Measurements from ENCODE around the gene ZNF621. TPM values are rescaled to one million over a fixed set of nuclear protein-coding genes. Genes with fewer than 3 reads are reported as not detected.

The ZNF621 gene
- total RNA-seq, 1 experiment from 2014 or later: 26.2 TPM

DNA sequence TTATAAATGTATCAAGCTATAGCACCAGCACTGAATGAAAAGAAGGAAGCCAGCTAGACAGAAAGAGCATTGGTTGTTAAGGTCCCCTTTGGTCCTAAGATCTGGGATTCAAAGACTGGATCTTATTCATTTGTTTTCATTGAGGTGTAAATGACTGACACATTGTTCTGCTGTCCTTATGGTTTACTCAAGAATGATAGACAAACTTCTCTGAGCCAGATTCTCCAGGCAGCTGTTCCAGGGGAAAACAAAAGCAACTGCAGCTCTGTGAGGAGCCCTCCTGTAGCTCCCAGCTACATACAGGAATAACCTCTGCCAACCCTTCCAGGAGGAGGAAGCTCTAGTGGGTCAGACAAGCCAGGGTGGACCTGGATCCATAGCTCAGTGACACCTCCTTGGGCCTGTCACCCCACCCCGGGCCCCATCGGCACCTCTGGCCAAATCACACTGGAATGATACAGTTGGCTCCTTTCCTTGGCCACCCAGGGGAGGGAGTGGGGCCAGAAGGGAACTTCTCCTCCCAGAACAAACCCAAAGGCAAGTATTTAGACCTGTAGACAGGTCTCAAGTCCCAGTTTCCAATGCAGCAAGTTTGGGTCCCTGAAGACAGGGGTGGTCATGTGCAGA lies 57.8 kb downstream of the ZNF621 start:
- CTCF ChIA-PET: interaction anchor here (0.6 kb wide), 1 partner anchor 557 kb away, joined by 3 read pairs; no protein-coding TSS in a partner anchor

DNA sequence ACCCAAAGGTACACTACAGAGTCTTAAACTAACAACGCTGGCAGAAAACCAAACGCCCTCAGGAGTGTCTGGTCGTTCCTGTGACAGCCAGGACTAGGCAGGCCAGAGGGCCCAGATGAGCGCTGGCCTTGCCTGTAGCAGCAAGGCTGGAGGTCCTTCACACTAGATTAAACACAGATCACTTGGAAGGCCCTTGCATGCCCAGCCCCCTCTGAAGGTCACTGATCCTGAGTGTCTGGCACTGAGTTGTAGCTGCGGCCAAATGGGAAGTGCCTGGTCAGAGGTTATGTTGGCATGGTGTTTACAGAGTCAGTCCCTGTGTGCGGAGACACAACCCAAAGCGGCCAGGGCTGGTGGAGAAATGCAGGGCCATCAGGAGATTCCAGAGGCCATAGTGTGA lies 58.9 kb downstream of the ZNF621 start:
- BruUV-seq (replicated peaks): no TSS peak
- no peaks in the 10 kb centered on the region for H3K9me2 ChIP-seq (ENCODE audit: insufficient read depth)
- H3K27ac ChIP-seq: no peak overlapping the region
- H2AFZ ChIP-seq: no peak overlapping the region
- no peaks in the 10 kb centered on the region for H3K79me2 ChIP-seq (ENCODE audit: low read depth)
- H3K36me3 ChIP-seq (ENCODE audit: low read depth): no peaks in the 10 kb centered on the region
- no peak overlapping the region for H3K4me3 ChIP-seq
- CTCF ChIA-PET: interaction anchor here (0.6 kb wide), 2 partner anchors 126 to 265 kb away, joined by 4 to 15 read pairs; no protein-coding TSS in a partner anchor
- H3K9me3 ChIP-seq (ENCODE audit: insufficient read depth, low read depth): no peaks in the 10 kb centered on the region
- DNase-seq: no peak
- no peak for TF ChIP-seq EZH2 (IDR thresholded peaks at IDR 0.05; ENCODE audit: low read depth)
- TF ChIP-seq, protein P1, sequence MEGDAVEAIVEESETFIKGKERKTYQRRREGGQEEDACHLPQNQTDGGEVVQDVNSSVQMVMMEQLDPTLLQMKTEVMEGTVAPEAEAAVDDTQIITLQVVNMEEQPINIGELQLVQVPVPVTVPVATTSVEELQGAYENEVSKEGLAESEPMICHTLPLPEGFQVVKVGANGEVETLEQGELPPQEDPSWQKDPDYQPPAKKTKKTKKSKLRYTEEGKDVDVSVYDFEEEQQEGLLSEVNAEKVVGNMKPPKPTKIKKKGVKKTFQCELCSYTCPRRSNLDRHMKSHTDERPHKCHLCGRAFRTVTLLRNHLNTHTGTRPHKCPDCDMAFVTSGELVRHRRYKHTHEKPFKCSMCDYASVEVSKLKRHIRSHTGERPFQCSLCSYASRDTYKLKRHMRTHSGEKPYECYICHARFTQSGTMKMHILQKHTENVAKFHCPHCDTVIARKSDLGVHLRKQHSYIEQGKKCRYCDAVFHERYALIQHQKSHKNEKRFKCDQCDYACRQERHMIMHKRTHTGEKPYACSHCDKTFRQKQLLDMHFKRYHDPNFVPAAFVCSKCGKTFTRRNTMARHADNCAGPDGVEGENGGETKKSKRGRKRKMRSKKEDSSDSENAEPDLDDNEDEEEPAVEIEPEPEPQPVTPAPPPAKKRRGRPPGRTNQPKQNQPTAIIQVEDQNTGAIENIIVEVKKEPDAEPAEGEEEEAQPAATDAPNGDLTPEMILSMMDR (conservative IDR thresholded peaks at IDR 0.05): no peak
- no peak overlapping the region for H3K4me2 ChIP-seq
- H3F3A ChIP-seq (ENCODE audit: insufficient read depth, low read depth): no peaks in the 10 kb centered on the region
- no peaks in the 10 kb centered on the region for H3K27me3 ChIP-seq (ENCODE audit: insufficient read depth, low read depth)
- H4K20me1 ChIP-seq (ENCODE audit: insufficient read depth): no peaks in the 10 kb centered on the region
- intact Hi-C loops (cut with micrococcal nuclease; ENCODE audit: unreplicated experiment): loop anchor here (1.0 to 10.0 kb wide), 7 partner anchors 141 to 1631 kb away; partner anchors contain the start of genes CTNNB1 and TRAK1
- POLR2A ChIA-PET (ENCODE audit: unreplicated experiment): no interaction called here
- no peaks in the 10 kb centered on the region for H3K4me1 ChIP-seq (replicated peaks; ENCODE audit: insufficient read depth)

More for the DNA sequence above, 57.8 kb downstream of the ZNF621 start:
- H3K4me2 ChIP-seq: no peak overlapping the region
- H3K79me2 ChIP-seq (ENCODE audit: low read depth): no peaks in the 10 kb centered on the region
- no peak for DNase-seq
- no peaks in the 10 kb centered on the region for H3K9me2 ChIP-seq (ENCODE audit: insufficient read depth)
- no peak for TF ChIP-seq EZH2 (IDR thresholded peaks at IDR 0.05; ENCODE audit: low read depth)
- TF ChIP-seq, protein P1 (conservative IDR thresholded peaks at IDR 0.05): no peak
- no peaks in the 10 kb centered on the region for H4K20me1 ChIP-seq (ENCODE audit: insufficient read depth)
- H3K9me3 ChIP-seq (ENCODE audit: insufficient read depth, low read depth): no peaks in the 10 kb centered on the region
- no peaks in the 10 kb centered on the region for H3K36me3 ChIP-seq (ENCODE audit: low read depth)
- no peaks in the 10 kb centered on the region for H3K4me1 ChIP-seq (replicated peaks; ENCODE audit: insufficient read depth)
- no peaks in the 10 kb centered on the region for H3F3A ChIP-seq (ENCODE audit: insufficient read depth, low read depth)
- POLR2A ChIA-PET (ENCODE audit: unreplicated experiment): no interaction called here
- H3K27me3 ChIP-seq (ENCODE audit: insufficient read depth, low read depth): no peaks in the 10 kb centered on the region
- no peak overlapping the region for H3K4me3 ChIP-seq
- no TSS peak for BruUV-seq (replicated peaks)
- intact Hi-C loops (cut with micrococcal nuclease; ENCODE audit: unreplicated experiment): loop anchor here (5.0 to 10.0 kb wide), 5 partner anchors 142 to 1632 kb away; partner anchors contain the start of genes CTNNB1 and TRAK1
- H3K27ac ChIP-seq: no peak overlapping the region
- no peak overlapping the region for H2AFZ ChIP-seq

DNA sequence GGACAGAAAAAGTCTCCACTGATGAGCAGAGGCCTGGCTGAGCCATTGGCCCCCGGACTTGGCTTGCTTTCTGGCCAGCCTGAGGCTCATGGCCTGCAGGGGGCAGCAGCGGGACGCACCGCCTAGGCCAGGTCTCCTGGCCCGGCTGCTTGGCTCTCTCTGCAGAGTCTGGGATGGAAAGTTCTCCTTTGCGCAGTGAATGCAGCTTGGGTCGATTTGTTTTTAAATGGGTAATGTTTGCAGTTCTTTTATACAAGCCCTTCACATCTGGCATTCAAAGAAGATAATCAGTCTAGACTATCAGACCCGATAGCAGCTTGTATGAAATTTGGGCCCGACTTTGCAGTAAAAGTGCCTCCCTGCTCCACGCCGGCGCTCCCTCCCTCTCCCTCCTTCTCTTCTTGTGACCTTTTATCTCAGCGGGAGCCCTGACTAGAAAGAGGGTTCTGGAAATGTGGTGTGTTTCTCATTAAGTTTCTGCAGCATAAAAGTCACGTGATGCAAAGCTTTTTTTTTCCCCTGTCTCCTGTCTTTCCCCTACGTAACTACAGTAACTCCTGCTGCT lies 59.9 kb downstream of the ZNF621 start:
- no peaks in the 10 kb centered on the region for H3K9me3 ChIP-seq (ENCODE audit: insufficient read depth, low read depth)
- no peak for TF ChIP-seq EZH2 (IDR thresholded peaks at IDR 0.05; ENCODE audit: low read depth)
- TF ChIP-seq, protein P1 (conservative IDR thresholded peaks at IDR 0.05): peak; percentile 90
- H3K36me3 ChIP-seq (ENCODE audit: low read depth): no peaks in the 10 kb centered on the region
- H3K9me2 ChIP-seq (ENCODE audit: insufficient read depth): no peaks in the 10 kb centered on the region
- H3K4me1 ChIP-seq (replicated peaks; ENCODE audit: insufficient read depth): no peaks in the 10 kb centered on the region
- intact Hi-C loops (cut with micrococcal nuclease; ENCODE audit: unreplicated experiment): loop anchor here (1.0 to 10.0 kb wide), 7 partner anchors 140 to 1630 kb away; partner anchors contain the start of genes CTNNB1 and TRAK1
- no peak overlapping the region for H2AFZ ChIP-seq
- BruUV-seq (replicated peaks): no TSS peak
- POLR2A ChIA-PET (ENCODE audit: unreplicated experiment): no interaction called here
- H3F3A ChIP-seq (ENCODE audit: insufficient read depth, low read depth): no peaks in the 10 kb centered on the region
- H3K27ac ChIP-seq: no peak overlapping the region
- H3K27me3 ChIP-seq (ENCODE audit: insufficient read depth, low read depth): no peaks in the 10 kb centered on the region
- no peak overlapping the region for H3K4me2 ChIP-seq
- peak in 1 of 2 experiments; percentile 71 for DNase-seq
- CTCF ChIA-PET: interaction anchor here (0.6 to 0.8 kb wide), 2 partner anchors 127 to 641 kb away, joined by 4 to 15 read pairs; no protein-coding TSS in a partner anchor
- no peaks in the 10 kb centered on the region for H4K20me1 ChIP-seq (ENCODE audit: insufficient read depth)
- H3K79me2 ChIP-seq (ENCODE audit: low read depth): no peaks in the 10 kb centered on the region
- no peak overlapping the region for H3K4me3 ChIP-seq
